ENCODE data around the gene GABBR1.

GABBR1 gene

GRCh38 chr6:29524044-29524443 lies 108.9 kb downstream of the GABBR1 start:
- no peak for DNase-seq

- no peak for DNase-seq
These were observed 110.8 kb downstream of the GABBR1 start for GRCh38 chr6:29522227-29522626.

- DNase-seq = no peak
These were observed 111.8 kb downstream of the GABBR1 start for GRCh38 chr6:29521006-29521680.

GRCh38 chr6:29520232-29520631 lies 112.8 kb downstream of the GABBR1 start:
- DNase-seq = no peak

- DNase-seq = no peak
These were observed 113.5 kb downstream of the GABBR1 start for GRCh38 chr6:29519291-29520010.

- DNase-seq = no peak
These were observed 115.1 kb downstream of the GABBR1 start for GRCh38 chr6:29517728-29518440.

GRCh38 chr6:29517245-29517644 lies 115.7 kb downstream of the GABBR1 start:
- no peak for DNase-seq

GRCh38 chr6:29516108-29516507 lies 116.9 kb downstream of the GABBR1 start:
- DNase-seq = no peak

- DNase-seq = no peak
These were observed 122.2 kb downstream of the GABBR1 start for GRCh38 chr6:29510746-29511300.

- DNase-seq = no peak
These were observed 122.8 kb downstream of the GABBR1 start for GRCh38 chr6:29510202-29510601.
